OCI-LY7 (cell line): Measurements from ENCODE around the gene MOBP. TPM values are rescaled to one million over a fixed set of nuclear protein-coding genes. Genes with fewer than 3 reads are reported as not detected.

ENCODE experiments used
- BruUV-seq: library from RNA; stranded (reverse); fragments of 400-500 nt; replicated peaks from 2 replicates; lab custom pipeline; 2021; lab: Mats Ljungman, UMichigan
- CTCF ChIA-PET: fragments of 300-600 bp; sonication (Branson Sonifier 250); formaldehyde crosslinking; loops from one replicate; lab custom pipeline; 2022; ENCODE audit warnings: antibody characterized with exemption; ENCODE audit not compliant: unreplicated experiment; lab: Charles Lee
- POLR2A ChIA-PET: fragments of 300-600 bp; sonication (Branson Sonifier 250); formaldehyde crosslinking; loops from one replicate; lab custom pipeline; 2022; ENCODE audit warnings: antibody characterized with exemption; lab: Charles Lee
- DNase-seq: peaks from one replicate; pipeline ENCODE4 v3.0.0-alpha.2; 2015; ENCODE audit warnings: low spot score
- H2AFZ ChIP-seq: fragments of 200-600 bp; sonication (generic), shearing (Covaris generic); 2 replicates; pipeline ENCODE4 v1.6.1; 2014; ENCODE audit warnings: mild to moderate bottlenecking, antibody characterized with exemption, low read length, moderate library complexity
- H3K27ac ChIP-seq: fragments of 200-600 bp; sonication (generic); 2 replicates; pipeline ENCODE4 v1.5.1; 2014; ENCODE audit warnings: mixed run types, low read depth, mild to moderate bottlenecking, moderate library complexity, low read length, inconsistent platforms; ENCODE audit not compliant: poor library complexity, severe bottlenecking
- H3K36me3 ChIP-seq: fragments of 200-600 bp; sonication (generic); 2 replicates; pipeline ENCODE4 v1.6.1; 2014; ENCODE audit warnings: mild to moderate bottlenecking, antibody characterized with exemption, low read length, moderate library complexity, mixed read lengths; ENCODE audit not compliant: insufficient read depth
- H3K4me1 ChIP-seq: fragments of 200-600 bp; sonication (generic); 2 replicates; pipeline ENCODE4 v1.5.1; 2014; ENCODE audit warnings: mild to moderate bottlenecking, low read length; ENCODE audit not compliant: insufficient read depth, poor library complexity, severe bottlenecking
- H3K4me2 ChIP-seq: fragments of 200-600 bp; sonication (generic); 2 replicates; pipeline ENCODE4 v1.6.1; 2014; ENCODE audit warnings: mild to moderate bottlenecking, low read length
- H3K4me3 ChIP-seq: fragments of 200-600 bp; sonication (generic); 2 replicates; pipeline ENCODE4 v1.5.1; 2014; ENCODE audit warnings: mild to moderate bottlenecking, low read depth, low read length; ENCODE audit not compliant: poor library complexity, severe bottlenecking
- H3K79me2 ChIP-seq: fragments of 200-600 bp; sonication (generic); 2 replicates; pipeline ENCODE4 v1.6.1; 2016; ENCODE audit warnings: low read depth, mild to moderate bottlenecking, low read length, moderate library complexity, mixed read lengths; ENCODE audit not compliant: insufficient read depth
- H3K9me2 ChIP-seq: fragments of 200-600 bp; sonication (generic); 2 replicates; pipeline ENCODE4 v1.6.1; 2016; ENCODE audit warnings: mild to moderate bottlenecking, low read length, mixed read lengths; ENCODE audit not compliant: insufficient read depth
- H3K9me3 ChIP-seq: fragments of 200-600 bp; sonication (generic); 2 replicates; pipeline ENCODE4 v1.6.1; 2014; ENCODE audit warnings: mild to moderate bottlenecking, mixed run types, low read length, mixed read lengths
- H4K20me1 ChIP-seq: fragments of 200-600 bp; sonication (generic); 2 replicates; pipeline ENCODE4 v1.6.1; 2014; ENCODE audit warnings: mild to moderate bottlenecking, antibody characterized with exemption, low read length, moderate library complexity, mixed read lengths; ENCODE audit not compliant: insufficient read depth
- CTCF ChIP-seq: fragments of 200-600 bp; sonication (generic); conservative IDR thresholded peaks from 2 replicates; pipeline ENCODE4 v1.5.1; 2014; ENCODE audit warnings: mild to moderate bottlenecking, antibody characterized with exemption, low read length, moderate library complexity, mixed read lengths
- EZH2phosphoT487 ChIP-seq: fragments of 200-600 bp; sonication (generic); IDR thresholded peaks from 2 replicates; pipeline ENCODE4 v1.6.1; 2018; ENCODE audit warnings: low read depth, borderline replicate concordance, mild to moderate bottlenecking, mixed run types, antibody characterized with exemption, low read length, moderate library complexity, mixed read lengths
- intact Hi-C: fragments of 100-400 bp; cut with micrococcal nuclease; formaldehyde crosslinking; loops from one replicate; pipeline ENCODE4 v1.10.0; 2022; ENCODE audit not compliant: unreplicated experiment
- total RNA-seq, 2 experiments: library from RNA; depleted of rRNA in 1 of 2; stranded (reverse); fragments of >200 nt in 1 of 2; shearing (Covaris generic) in 1 of 2; gene quantifications; 2 replicates each; pipeline ENCODE4 v1.2.3, GENCODE V29; 2014 to 2022

MOBP gene
- total RNA-seq, 2 experiments from 2014 or later = not detected

GRCh38 chr3:39443530-39443929 is 23.9 kb upstream of the MOBP start:
- Histone ChIP-seq H3K27ac (no peak overlapping the region), H2AFZ (no peak overlapping the region), H3K9me3 (no peaks in the 10 kb centered on the region), H3K9me2 (no peaks in the 10 kb centered on the region), H3K4me1 (no peaks in the 10 kb centered on the region), H4K20me1 (no peaks in the 10 kb centered on the region), H3K4me3 (no peak overlapping the region), H3K4me2 (no peak overlapping the region), H3K79me2 (no peaks in the 10 kb centered on the region), H3K36me3 (no peaks in the 10 kb centered on the region)
- no peak for DNase-seq
- intact Hi-C loops = no loop called here
- ChIA-PET CTCF (no interaction called here), POLR2A (no interaction called here)
- TF ChIP-seq CTCF (no peak), EZH2phosphoT487 (no peak)
- no TSS peak for BruUV-seq

- no peak overlapping the region for H3K4me2 ChIP-seq
- H3K27ac ChIP-seq = no peak overlapping the region
- DNase-seq = no peak
- H3K9me2 ChIP-seq = no peaks in the 10 kb centered on the region
- H3K9me3 ChIP-seq = no peaks in the 10 kb centered on the region
- H2AFZ ChIP-seq = no peak overlapping the region
- H3K4me1 ChIP-seq = no peaks in the 10 kb centered on the region
- no TSS peak for BruUV-seq
- H3K79me2 ChIP-seq = no peaks in the 10 kb centered on the region
- H3K36me3 ChIP-seq = no peaks in the 10 kb centered on the region
- ChIA-PET POLR2A (interaction anchor here (0.6 to 0.7 kb wide), 2 partner anchors 67 to 1909 kb away, joined by 3 to 6 read pairs; no protein-coding TSS in a partner anchor), CTCF (no interaction called here)
- intact Hi-C loops = no loop called here
- H3K4me3 ChIP-seq = no peak overlapping the region
- TF ChIP-seq CTCF (no peak), EZH2phosphoT487 (no peak)
- no peaks in the 10 kb centered on the region for H4K20me1 ChIP-seq
Measured at GRCh38 chr3:39445927-39446326, 21.6 kb upstream of the MOBP start.

GRCh38 chr3:39446444-39446843 is 21.0 kb upstream of the MOBP start:
- no peak overlapping the region for H2AFZ ChIP-seq
- H4K20me1 ChIP-seq = no peaks in the 10 kb centered on the region
- no peaks in the 10 kb centered on the region for H3K4me1 ChIP-seq
- ChIA-PET CTCF (no interaction called here), POLR2A (interaction anchor here (0.6 to 0.9 kb wide), 3 partner anchors 40 to 381 kb away, joined by 4 to 6 read pairs (median 4); partner anchors contain the start of gene RPSA)
- H3K9me3 ChIP-seq = no peaks in the 10 kb centered on the region
- H3K79me2 ChIP-seq = no peaks in the 10 kb centered on the region
- no peak for TF ChIP-seq EZH2phosphoT487
- no peak for TF ChIP-seq CTCF
- H3K4me3 ChIP-seq = no peak overlapping the region
- no peaks in the 10 kb centered on the region for H3K36me3 ChIP-seq
- no TSS peak for BruUV-seq
- intact Hi-C loops = no loop called here
- H3K9me2 ChIP-seq = no peaks in the 10 kb centered on the region
- no peak overlapping the region for H3K27ac ChIP-seq
- H3K4me2 ChIP-seq = no peak overlapping the region
- no peak for DNase-seq
